ENCODE data around the gene PTGIS. TPM values are rescaled to one million over a fixed set of nuclear protein-coding genes. Genes with fewer than 3 reads are reported as not detected.
A peak's percentile ranks its signal among the peaks of the same experiment; 100 is the strongest.

The PTGIS gene
- total RNA-seq, 6 experiments from 2014 or later, result 0.05 TPM; not detected in 5

DNA sequence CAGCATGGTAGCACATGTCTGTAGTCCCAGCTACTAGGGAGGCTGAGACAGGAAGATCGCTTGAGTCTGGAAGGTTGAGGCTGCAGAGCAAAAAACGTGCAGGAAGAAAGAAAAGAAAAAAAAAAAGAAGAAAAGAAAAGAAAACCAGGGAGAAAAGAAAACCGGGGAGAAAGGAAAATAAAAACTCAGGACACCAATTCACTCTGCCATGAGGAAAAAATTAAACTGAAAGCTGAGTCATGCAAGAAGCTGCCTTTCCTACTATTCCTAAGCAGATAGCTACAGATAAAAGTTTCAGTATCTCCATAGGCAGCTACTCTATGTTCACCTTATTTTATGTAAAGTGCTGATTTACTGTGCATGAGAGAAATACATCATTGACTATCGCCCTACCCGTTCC lies 10.5 kb downstream of the PTGIS start:
- TF ChIP-seq, protein P1, sequence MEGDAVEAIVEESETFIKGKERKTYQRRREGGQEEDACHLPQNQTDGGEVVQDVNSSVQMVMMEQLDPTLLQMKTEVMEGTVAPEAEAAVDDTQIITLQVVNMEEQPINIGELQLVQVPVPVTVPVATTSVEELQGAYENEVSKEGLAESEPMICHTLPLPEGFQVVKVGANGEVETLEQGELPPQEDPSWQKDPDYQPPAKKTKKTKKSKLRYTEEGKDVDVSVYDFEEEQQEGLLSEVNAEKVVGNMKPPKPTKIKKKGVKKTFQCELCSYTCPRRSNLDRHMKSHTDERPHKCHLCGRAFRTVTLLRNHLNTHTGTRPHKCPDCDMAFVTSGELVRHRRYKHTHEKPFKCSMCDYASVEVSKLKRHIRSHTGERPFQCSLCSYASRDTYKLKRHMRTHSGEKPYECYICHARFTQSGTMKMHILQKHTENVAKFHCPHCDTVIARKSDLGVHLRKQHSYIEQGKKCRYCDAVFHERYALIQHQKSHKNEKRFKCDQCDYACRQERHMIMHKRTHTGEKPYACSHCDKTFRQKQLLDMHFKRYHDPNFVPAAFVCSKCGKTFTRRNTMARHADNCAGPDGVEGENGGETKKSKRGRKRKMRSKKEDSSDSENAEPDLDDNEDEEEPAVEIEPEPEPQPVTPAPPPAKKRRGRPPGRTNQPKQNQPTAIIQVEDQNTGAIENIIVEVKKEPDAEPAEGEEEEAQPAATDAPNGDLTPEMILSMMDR (IDR thresholded peaks at IDR 0.05), result no peak
- peak overlapping the region; percentile 48 for H3K4me3 Mint-ChIP-seq
- peaks cover 35% of the 10 kb centered on the region for H3K4me1 Mint-ChIP-seq (ENCODE audit: low read depth)
- H3K9me3 Mint-ChIP-seq, result no peaks in the 10 kb centered on the region
- peak; percentile 39 for DNase-seq
- H3K27me3 Mint-ChIP-seq (ENCODE audit: insufficient read depth), result peaks cover 36% of the 10 kb centered on the region
- H3K36me3 Mint-ChIP-seq (ENCODE audit: low read depth), result no peaks in the 10 kb centered on the region
- H3K27ac Mint-ChIP-seq, result no peak overlapping the region

DNA sequence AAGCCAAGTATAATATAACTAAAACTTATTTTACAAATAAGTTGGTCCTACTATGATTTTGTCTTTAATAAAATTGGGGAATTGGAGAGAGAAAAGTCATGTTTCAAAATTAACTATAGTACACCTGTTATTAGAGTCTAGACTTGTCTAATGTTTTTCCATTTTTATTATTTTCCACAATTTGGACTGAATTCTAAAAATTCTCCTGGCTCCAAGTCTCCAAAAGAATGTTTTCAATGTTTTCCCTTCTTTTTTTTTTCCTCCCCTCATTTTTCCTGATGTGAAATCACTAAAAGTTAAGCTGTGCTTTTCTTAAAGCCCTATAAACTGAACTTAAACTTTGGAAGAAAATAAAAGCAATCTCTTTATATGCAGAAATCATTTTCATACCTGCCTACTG lies 11.3 kb downstream of the PTGIS start:
- H3K4me3 Mint-ChIP-seq, result no peak overlapping the region
- TF ChIP-seq, protein P1 (IDR thresholded peaks at IDR 0.05), result no peak
- no peak overlapping the region for H3K27ac Mint-ChIP-seq
- no peak for DNase-seq
- peaks cover 36% of the 10 kb centered on the region for H3K27me3 Mint-ChIP-seq (ENCODE audit: insufficient read depth)
- H3K36me3 Mint-ChIP-seq (ENCODE audit: low read depth), result no peaks in the 10 kb centered on the region
- no peaks in the 10 kb centered on the region for H3K9me3 Mint-ChIP-seq
- peaks cover 28% of the 10 kb centered on the region for H3K4me1 Mint-ChIP-seq (ENCODE audit: low read depth)

DNA sequence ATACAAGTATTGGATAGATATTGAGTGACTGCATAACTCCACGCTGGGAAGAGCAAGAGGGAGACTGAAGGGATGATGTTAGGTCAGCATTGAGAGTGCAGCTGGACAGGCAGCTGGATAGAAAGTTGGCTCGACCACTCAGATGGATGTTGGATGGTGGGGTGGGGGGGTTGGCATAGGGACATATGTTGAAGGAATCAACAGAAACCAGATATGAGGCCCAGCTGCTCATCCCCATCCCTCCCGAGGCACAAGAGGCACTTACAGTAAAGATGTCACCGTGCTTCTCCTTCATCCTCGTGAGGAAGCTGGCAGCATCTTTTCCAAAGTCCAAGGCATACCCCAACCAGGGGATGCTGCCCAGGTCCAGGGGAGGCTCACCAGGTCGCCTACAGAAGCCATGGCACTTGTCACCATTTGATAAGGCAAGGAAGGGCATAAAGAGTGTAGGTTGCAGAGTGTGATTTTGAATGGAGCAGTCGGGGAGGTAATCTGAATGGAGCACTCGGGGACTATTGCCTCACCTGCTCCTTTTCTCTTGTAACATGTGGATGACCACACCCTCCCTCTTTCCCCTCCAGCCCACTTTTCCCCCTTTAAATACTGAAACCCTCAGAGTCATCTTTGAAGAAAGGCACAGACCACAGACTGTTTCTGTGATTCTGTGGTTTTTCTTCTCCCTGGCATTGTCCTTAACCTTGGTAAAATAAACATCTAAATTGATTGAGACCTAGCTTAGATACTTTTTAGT lies 18.0 kb downstream of the PTGIS start:
- DNase-seq, result no peak
- Mint-ChIP-seq H3K4me1 (ENCODE audit: low read depth) (no peaks in the 10 kb centered on the region), H3K27ac (no peak overlapping the region), H3K9me3 (peaks cover 10% of the 10 kb centered on the region), H3K36me3 (ENCODE audit: low read depth) (no peaks in the 10 kb centered on the region), H3K4me3 (no peak overlapping the region), H3K27me3 (ENCODE audit: insufficient read depth) (peaks cover 26% of the 10 kb centered on the region)
- TF ChIP-seq, protein P1 (IDR thresholded peaks at IDR 0.05), result no peak

DNA sequence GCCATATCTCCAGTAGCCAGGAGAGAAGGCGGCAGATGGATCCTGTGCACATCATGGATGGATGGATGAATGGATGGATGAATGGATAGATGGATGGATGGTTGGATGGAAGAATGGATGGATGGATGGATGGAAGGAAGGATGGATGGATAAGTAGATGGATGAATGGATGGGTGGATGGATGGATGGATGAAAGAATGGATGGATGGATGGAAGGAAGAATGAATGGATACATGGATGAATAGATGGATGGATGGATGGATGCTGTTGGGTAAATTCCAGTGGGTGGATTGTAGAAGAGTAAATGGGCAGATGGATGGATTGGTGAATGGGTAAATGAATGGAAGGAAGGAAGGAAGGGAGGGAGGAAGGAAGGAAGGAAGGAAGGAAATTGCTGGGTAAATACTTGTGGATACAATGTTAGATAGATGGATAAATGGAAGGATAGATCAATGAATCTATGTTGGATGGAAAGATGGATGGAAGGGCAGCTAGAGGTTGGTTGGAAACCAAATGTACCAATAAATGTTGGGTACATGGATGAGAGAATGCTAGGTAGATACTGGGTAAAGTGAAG lies 19.5 kb downstream of the PTGIS start:
- no peaks in the 10 kb centered on the region for H3K36me3 Mint-ChIP-seq (ENCODE audit: low read depth)
- H3K27me3 Mint-ChIP-seq (ENCODE audit: insufficient read depth), result peaks cover 27% of the 10 kb centered on the region
- TF ChIP-seq, protein P1 (IDR thresholded peaks at IDR 0.05), result no peak
- H3K4me1 Mint-ChIP-seq (ENCODE audit: low read depth), result no peaks in the 10 kb centered on the region
- no peak for DNase-seq
- H3K4me3 Mint-ChIP-seq, result no peak overlapping the region
- H3K9me3 Mint-ChIP-seq, result peaks cover 14% of the 10 kb centered on the region
- H3K27ac Mint-ChIP-seq, result no peak overlapping the region

DNA sequence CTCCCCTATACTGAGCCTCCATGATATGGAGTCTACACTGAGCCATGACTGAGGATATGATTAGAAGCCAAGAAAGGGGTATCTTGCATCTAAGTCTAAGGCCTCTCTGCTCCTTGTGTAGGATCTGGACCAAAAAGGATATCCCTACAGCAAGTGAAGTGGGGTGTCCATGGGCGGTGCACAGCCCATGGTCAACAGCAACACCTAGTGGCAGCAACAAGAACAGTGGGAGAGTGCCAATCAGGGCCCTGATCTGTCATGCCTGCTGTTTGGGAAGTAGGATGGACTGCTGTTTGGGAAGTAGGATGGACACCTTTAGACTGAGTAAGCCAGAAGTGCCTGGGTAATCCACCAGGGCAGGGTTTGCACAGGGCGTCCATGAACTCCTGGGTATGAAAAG lies 22.4 kb downstream of the PTGIS start:
- DNase-seq, result no peak
- Mint-ChIP-seq H3K4me3 (no peak overlapping the region), H3K36me3 (ENCODE audit: low read depth) (no peaks in the 10 kb centered on the region), H3K27me3 (ENCODE audit: insufficient read depth) (peaks cover 20% of the 10 kb centered on the region), H3K4me1 (ENCODE audit: low read depth) (no peaks in the 10 kb centered on the region), H3K27ac (no peak overlapping the region), H3K9me3 (peaks cover 14% of the 10 kb centered on the region)
- TF ChIP-seq, protein P1 (IDR thresholded peaks at IDR 0.05), result peak; percentile 56

Data from HFFc6 (cell line).